ENCODE measurements around the gene MOSPD2. TPM values are rescaled to one million over a fixed set of nuclear protein-coding genes. Genes with fewer than 3 reads are reported as not detected.

Gene MOSPD2
- total RNA-seq (2022; extraction: Qiagen RNA extraction; ENCODE audit: low read depth): 6.6 to 9.9 TPM (median 9.4 TPM) in 5 replicates

DNA sequence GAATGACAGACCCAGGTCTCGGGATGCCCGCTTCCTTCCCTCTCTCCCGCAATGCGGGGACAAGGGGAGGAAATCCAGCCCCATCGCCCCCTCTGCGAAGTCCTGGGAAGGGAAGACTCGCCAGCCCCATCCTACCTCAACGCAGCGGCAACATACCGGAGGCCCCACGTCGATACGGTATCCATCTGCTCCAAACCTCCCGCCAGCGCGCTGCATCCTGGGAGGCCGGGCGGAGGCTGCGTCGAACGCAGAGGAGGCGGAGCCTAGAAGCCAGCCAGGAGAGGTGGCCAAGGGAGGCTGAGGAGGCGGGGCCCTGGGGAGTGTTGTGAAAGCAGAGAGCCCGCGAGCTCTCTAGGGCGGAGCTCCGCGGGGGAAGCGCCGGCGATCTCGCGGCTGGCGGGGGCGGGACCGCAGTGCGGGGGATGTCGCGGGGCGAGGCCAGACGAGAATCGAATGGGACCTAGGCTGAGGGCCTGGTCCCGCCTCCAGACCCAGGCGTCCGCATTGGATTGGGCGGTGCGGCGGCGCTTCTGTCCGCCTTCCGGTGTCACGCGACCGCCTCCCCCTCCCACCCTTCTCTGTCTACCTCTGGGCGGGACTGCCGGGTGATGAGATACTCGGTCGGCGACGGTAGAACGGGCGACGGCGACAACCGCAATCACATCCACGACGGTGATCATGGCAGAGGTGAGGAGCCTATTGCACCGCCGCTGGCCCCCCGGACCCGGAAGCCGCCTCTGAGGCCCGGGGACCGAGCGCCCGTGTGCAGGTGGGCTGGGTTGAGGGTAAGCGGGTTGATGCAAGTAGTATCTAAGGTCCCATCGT lies at the start of gene MOSPD2, which contains the start of gene FANCB:
Gene MOSPD2 (plus strand): TSS at position 571 of the 825 bp plus-strand sequence. CDS start 108 bp downstream, at position 679.
Gene FANCB (minus strand): TSS at position 219 of the 825 bp plus-strand sequence. CDS start 7,559 bp downstream, outside the sequence.

Other genes starting within 250 kb of the MOSPD2 start
- gene FANCB, start 352 bp upstream of the MOSPD2 start, total RNA-seq (2022; extraction: Qiagen RNA extraction; ENCODE audit: low read depth): 2.3 to 3.5 TPM (median 3.0 TPM) in 5 replicates

Measured in A549 treated with GW870086 at 1 μM for 4 hours (cell line).